GM18517 (cell line): Measurements from ENCODE around the gene IZUMO1R.
"Not testable (repeated sequence)": the region's sequence is repeated elsewhere in the genome, so short reads cannot be mapped to it uniquely, and the experiment has no call there.

Experiments
- ATAC-seq: cut with Tn5 transposase; IDR thresholded peaks from one replicate; pipeline ENCODE4 v1.9.1; 2021; ENCODE audit warnings: mild to moderate bottlenecking, moderate library complexity; ENCODE audit not compliant: unreplicated experiment

Gene IZUMO1R

GRCh38 chr11:94303966-94304958, at the start of gene IZUMO1R:
TSS of gene IZUMO1R (plus strand) at chr11:94304580. CDS start at chr11:94305637, 1,057 bp downstream.
- ATAC-seq = no peak

GRCh38 chr11:94271885-94272372, 32.5 kb upstream of the IZUMO1R start:
- ATAC-seq = peak; percentile 76

GRCh38 chr11:94272738-94273313, 31.6 kb upstream of the IZUMO1R start:
- peak; percentile 47 for ATAC-seq

- ATAC-seq = no peak
These were observed 28.4 kb upstream of the IZUMO1R start for GRCh38 chr11:94275961-94276360.

- no peak for ATAC-seq
These were observed 27.4 kb upstream of the IZUMO1R start for GRCh38 chr11:94276943-94277342.

- ATAC-seq = not testable (repeated sequence)
These were observed 26.2 kb upstream of the IZUMO1R start for GRCh38 chr11:94278207-94278606.

- no peak for ATAC-seq
These were observed 24.4 kb upstream of the IZUMO1R start for GRCh38 chr11:94279996-94280395.

- ATAC-seq = no peak
These were observed 23.1 kb upstream of the IZUMO1R start for GRCh38 chr11:94281324-94281723.

GRCh38 chr11:94283678-94284077, 20.7 kb upstream of the IZUMO1R start:
- no peak for ATAC-seq

GRCh38 chr11:94295534-94295933, 8.8 kb upstream of the IZUMO1R start:
- ATAC-seq = no peak

- ATAC-seq = no peak
These were observed 6.3 kb upstream of the IZUMO1R start for GRCh38 chr11:94297985-94298576.

- no peak for ATAC-seq
These were observed 1.6 kb upstream of the IZUMO1R start for GRCh38 chr11:94302776-94303175.

GRCh38 chr11:94305146-94305545, 766 bp downstream of the IZUMO1R start:
- ATAC-seq = no peak

GRCh38 chr11:94307101-94307791, 2.9 kb downstream of the IZUMO1R start:
- no peak for ATAC-seq

- no peak for ATAC-seq
These were observed 3.6 kb downstream of the IZUMO1R start for GRCh38 chr11:94308024-94308423.

- ATAC-seq = no peak
These were observed 5.4 kb downstream of the IZUMO1R start for GRCh38 chr11:94309757-94310156.

GRCh38 chr11:94310191-94310875, 6.0 kb downstream of the IZUMO1R start:
- ATAC-seq = no peak

- ATAC-seq = no peak
These were observed 8.0 kb downstream of the IZUMO1R start for GRCh38 chr11:94312339-94312738.

- no peak for ATAC-seq
These were observed 9.7 kb downstream of the IZUMO1R start for GRCh38 chr11:94314064-94314463.

- no peak for ATAC-seq
These were observed 11.3 kb downstream of the IZUMO1R start for GRCh38 chr11:94315664-94316063.
